Activated naive CD8-positive, alpha-beta T cell treated with anti-CD3 and anti-CD28 coated beads, Interleukin-2, amount 50 U/mL, for 24 hours (primary cell): ENCODE data around the gene RBM4B.
"Not testable (repeated sequence)": the region's sequence is repeated elsewhere in the genome, so short reads cannot be mapped to it uniquely, and the experiment has no call there.

Experiments
- ATAC-seq: fragments of 150-1000 bp; cut with Tn5 transposase; one replicate; pipeline ENCODE4 v1.10.0; 2021
- DNase-seq: peaks from one replicate; pipeline ENCODE4 v3.0.0; 2021
- H3K27ac Mint-ChIP-seq: one replicate; pipeline ENCODE4 v1.8.0; 2021; ENCODE audit warnings: mild to moderate bottlenecking, mixed read lengths
- H3K27me3 Mint-ChIP-seq: one replicate; pipeline ENCODE4 v1.8.0; 2021; ENCODE audit warnings: mixed read lengths
- H3K36me3 Mint-ChIP-seq: one replicate; pipeline ENCODE4 v1.8.0; 2021; ENCODE audit warnings: low read depth, mixed read lengths
- H3K4me1 Mint-ChIP-seq: one replicate; pipeline ENCODE4 v1.8.0; 2021; ENCODE audit warnings: mixed read lengths
- H3K4me3 Mint-ChIP-seq: one replicate; pipeline ENCODE4 v1.8.0; 2021; ENCODE audit warnings: mild to moderate bottlenecking, moderate library complexity, mixed read lengths
- H3K9me3 Mint-ChIP-seq: one replicate; pipeline ENCODE4 v1.8.0; 2021; ENCODE audit warnings: mixed read lengths

RBM4B gene

GRCh38 chr11:66677599-66678375 is at the start of gene RBM4B:
Gene RBM4B, minus strand, starts transcription at chr11:66677887. Its CDS starts 808 bp downstream, at chr11:66677079.
- H3K4me3 Mint-ChIP-seq = peak within 1 kb of the TSS; percentile 95
- H3K27ac Mint-ChIP-seq = peak within 1 kb of the TSS; percentile 96
- H3K36me3 Mint-ChIP-seq = peaks cover 15% of the 10 kb centered on the region
- no peaks in the 10 kb centered on the region for H3K9me3 Mint-ChIP-seq
- peaks cover 37% of the 10 kb centered on the region for H3K4me1 Mint-ChIP-seq
- ATAC-seq (peak; percentile 93), DNase-seq (peak; percentile 97)
- H3K27me3 Mint-ChIP-seq = no peaks in the 10 kb centered on the region

GRCh38 chr11:66725647-66726046 is 48.0 kb upstream of the RBM4B start:
- no peak overlapping the region for H3K27ac Mint-ChIP-seq
- H3K9me3 Mint-ChIP-seq = no peaks in the 10 kb centered on the region
- H3K4me3 Mint-ChIP-seq = no peak overlapping the region
- H3K27me3 Mint-ChIP-seq = peaks cover 56% of the 10 kb centered on the region
- ATAC-seq = no peak
- no peak for DNase-seq
- H3K4me1 Mint-ChIP-seq = peaks cover 14% of the 10 kb centered on the region
- H3K36me3 Mint-ChIP-seq = no peaks in the 10 kb centered on the region

DNA sequence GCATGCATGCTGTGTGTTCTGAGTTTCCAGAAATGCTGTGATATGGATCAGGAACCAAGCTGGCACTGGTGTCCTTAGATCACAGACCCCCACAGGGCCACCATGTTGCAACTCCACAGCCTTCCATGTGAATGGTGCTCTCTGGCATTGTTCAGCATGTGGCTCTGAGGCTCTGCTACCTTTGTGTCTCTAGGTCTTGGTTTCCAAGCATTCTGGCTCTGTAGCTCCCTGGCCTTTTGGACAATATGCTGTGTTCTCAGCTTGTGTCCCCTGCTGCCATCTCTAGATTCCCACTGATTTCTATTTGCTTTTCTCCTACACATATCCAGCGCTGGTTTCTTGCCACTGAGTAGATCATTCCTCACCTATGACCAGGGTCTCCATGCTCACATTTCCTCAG is 47.4 kb upstream of the RBM4B start:
- ATAC-seq = no peak
- no peaks in the 10 kb centered on the region for H3K9me3 Mint-ChIP-seq
- no peaks in the 10 kb centered on the region for H3K36me3 Mint-ChIP-seq
- H3K27me3 Mint-ChIP-seq = peaks cover 59% of the 10 kb centered on the region
- peaks cover 19% of the 10 kb centered on the region for H3K4me1 Mint-ChIP-seq
- DNase-seq = no peak
- no peak overlapping the region for H3K4me3 Mint-ChIP-seq
- no peak overlapping the region for H3K27ac Mint-ChIP-seq

DNA sequence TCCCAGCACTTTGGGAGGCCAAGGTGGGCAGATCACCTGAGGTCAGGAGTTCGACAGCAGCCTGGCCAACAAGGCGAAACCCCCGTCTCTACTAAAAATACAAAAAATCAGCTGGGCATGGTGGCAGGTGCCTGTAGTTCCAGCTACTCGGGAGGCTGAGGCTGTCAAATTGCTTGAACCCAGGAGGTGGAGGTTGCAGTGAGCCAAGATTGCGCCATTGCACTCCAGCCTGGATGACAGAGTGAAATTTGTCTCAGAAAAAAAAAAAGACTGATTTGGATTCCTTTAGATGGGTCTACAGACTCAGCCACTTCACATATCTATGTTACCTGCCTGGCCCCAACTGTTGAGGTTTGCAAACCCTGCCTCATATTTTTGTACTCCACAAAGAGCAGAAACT is 46.5 kb upstream of the RBM4B start:
- not testable (repeated sequence) for H3K4me3 Mint-ChIP-seq, ATAC-seq, H3K36me3 Mint-ChIP-seq, H3K9me3 Mint-ChIP-seq, H3K27ac Mint-ChIP-seq, DNase-seq
- peaks cover 21% of the 10 kb centered on the region for H3K4me1 Mint-ChIP-seq
- peaks cover 59% of the 10 kb centered on the region for H3K27me3 Mint-ChIP-seq

- Mint-ChIP-seq H3K4me3 (no peak overlapping the region), H3K9me3 (no peaks in the 10 kb centered on the region), H3K36me3 (no peaks in the 10 kb centered on the region), H3K4me1 (peaks cover 17% of the 10 kb centered on the region), H3K27me3 (peaks cover 55% of the 10 kb centered on the region), H3K27ac (no peak overlapping the region)
- ATAC-seq (no peak), DNase-seq (no peak)
Measured at GRCh38 chr11:66723693-66724092, 46.0 kb upstream of the RBM4B start.

GRCh38 chr11:66722745-66723651 is 45.3 kb upstream of the RBM4B start:
- ATAC-seq = no peak
- Mint-ChIP-seq H3K36me3 (no peaks in the 10 kb centered on the region), H3K27me3 (peaks cover 55% of the 10 kb centered on the region), H3K27ac (no peak overlapping the region), H3K4me3 (no peak overlapping the region), H3K9me3 (no peaks in the 10 kb centered on the region), H3K4me1 (peaks cover 15% of the 10 kb centered on the region)
- no peak for DNase-seq

- no peak overlapping the region for H3K4me3 Mint-ChIP-seq
- H3K36me3 Mint-ChIP-seq = no peaks in the 10 kb centered on the region
- no peaks in the 10 kb centered on the region for H3K9me3 Mint-ChIP-seq
- peaks cover 12% of the 10 kb centered on the region for H3K4me1 Mint-ChIP-seq
- ATAC-seq (no peak), DNase-seq (no peak)
- H3K27ac Mint-ChIP-seq = no peak overlapping the region
- H3K27me3 Mint-ChIP-seq = peaks cover 59% of the 10 kb centered on the region
Measured at GRCh38 chr11:66721939-66722338, 44.3 kb upstream of the RBM4B start.

DNA sequence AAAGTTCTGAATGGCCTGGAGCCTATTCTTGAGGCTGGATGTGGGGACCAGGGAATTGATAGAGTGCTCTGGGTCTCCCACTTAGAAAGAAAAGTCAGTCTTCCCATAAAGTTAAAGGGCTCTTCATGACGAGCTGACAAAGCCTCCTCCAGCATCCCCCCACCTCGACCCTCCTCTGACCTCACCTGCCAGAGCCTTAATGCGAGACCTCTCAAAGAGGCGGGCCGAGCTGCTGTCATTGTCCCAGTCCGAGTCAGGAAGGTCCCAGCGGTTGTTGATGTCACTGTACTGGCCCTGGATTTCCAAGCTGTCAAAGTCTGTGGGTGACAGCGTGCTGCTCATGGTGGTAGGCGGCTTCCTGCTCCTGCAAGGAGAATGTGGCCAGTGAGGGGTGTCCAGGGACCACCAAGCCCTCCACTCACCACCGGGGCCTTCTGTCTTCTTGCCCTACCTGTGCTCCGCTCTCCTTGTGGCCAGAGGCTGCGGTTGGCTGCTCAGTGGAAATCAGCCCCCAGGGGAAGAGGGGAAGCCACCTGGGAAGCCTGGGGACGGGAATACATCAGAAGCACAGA is 43.3 kb upstream of the RBM4B start:
- no peaks in the 10 kb centered on the region for H3K36me3 Mint-ChIP-seq
- H3K27ac Mint-ChIP-seq = no peak overlapping the region
- no peak for DNase-seq
- no peak for ATAC-seq
- H3K4me1 Mint-ChIP-seq = peaks cover 9% of the 10 kb centered on the region
- H3K9me3 Mint-ChIP-seq = no peaks in the 10 kb centered on the region
- H3K4me3 Mint-ChIP-seq = no peak overlapping the region
- peaks cover 50% of the 10 kb centered on the region for H3K27me3 Mint-ChIP-seq

- Mint-ChIP-seq H3K36me3 (no peaks in the 10 kb centered on the region), H3K9me3 (no peaks in the 10 kb centered on the region), H3K4me1 (peaks cover 9% of the 10 kb centered on the region), H3K4me3 (no peak overlapping the region), H3K27me3 (peaks cover 43% of the 10 kb centered on the region), H3K27ac (peak overlapping the region; percentile 11)
- DNase-seq (peak; percentile 67), ATAC-seq (peak; percentile 87)
Measured at GRCh38 chr11:66720223-66720898, 42.7 kb upstream of the RBM4B start.

DNA sequence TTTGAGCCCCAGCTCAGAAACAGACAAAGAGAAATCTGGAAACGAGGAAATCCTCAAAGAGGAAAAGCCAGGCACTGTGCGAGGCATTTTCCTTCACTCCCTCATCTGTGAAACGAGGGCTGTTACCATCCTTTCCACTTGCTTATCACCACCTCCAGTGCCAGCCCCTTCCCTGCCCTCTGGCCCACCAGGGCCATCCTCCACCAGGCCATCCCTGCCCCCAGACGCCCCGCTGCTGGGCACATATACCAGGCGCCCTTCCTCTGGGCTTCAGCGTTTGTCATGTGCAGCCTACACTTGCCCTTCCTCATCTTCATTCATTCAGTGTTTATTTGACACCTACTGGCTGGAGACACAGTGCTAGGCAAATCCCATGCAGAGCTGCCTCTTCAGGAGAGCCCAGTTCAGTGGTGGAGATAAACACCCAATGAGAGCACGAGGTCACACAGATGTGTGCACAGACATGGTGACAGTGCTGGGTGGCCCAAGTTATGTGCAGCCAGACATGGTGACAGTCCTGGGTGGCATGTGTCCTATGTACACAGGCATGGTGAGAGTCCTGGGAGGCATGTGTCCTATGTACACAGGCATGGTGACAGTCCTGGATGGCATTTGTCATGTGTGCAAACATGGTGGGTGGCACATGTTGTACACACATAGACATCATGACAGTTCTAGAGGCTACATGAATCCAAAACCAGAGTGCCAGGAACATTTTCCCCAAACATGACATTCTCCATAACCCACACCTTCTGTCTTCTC is 41.6 kb upstream of the RBM4B start:
- no peak for ATAC-seq
- peaks cover 9% of the 10 kb centered on the region for H3K4me1 Mint-ChIP-seq
- DNase-seq = no peak
- no peaks in the 10 kb centered on the region for H3K36me3 Mint-ChIP-seq
- no peak overlapping the region for H3K27ac Mint-ChIP-seq
- H3K27me3 Mint-ChIP-seq = peaks cover 36% of the 10 kb centered on the region
- no peak overlapping the region for H3K4me3 Mint-ChIP-seq
- no peaks in the 10 kb centered on the region for H3K9me3 Mint-ChIP-seq

DNA sequence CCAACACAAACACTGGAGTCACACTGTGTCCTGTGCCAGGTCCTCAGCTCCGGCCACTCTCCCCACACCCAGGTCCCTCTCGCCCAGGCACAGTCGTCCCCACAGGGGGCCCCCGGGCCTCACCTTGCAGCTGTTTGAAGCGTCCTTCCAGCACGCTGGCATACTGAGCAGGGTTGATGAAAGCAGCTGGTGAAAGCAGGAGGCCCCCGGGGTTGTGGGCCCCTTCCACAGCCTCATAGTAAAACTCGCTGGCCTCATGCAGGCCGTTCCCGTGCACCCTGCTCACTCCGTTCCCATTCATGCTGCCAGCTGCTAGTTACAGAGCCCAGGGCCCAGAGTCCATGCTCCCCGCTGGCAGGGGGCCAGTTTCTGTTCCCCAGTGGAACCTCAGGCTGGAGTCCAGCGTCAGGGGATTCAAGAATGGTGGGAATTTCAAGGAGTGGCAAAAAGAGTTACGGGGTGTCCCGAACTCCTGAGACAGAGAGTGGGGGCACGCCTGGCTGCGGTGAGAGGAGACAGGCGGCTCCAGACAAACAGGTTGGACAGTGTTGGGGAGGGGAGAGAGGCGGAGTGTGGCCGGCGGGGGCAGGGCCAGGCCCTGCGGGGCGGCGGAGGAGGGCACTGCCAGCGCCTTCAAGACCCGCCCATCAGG is 40.8 kb upstream of the RBM4B start:
- Mint-ChIP-seq H3K4me1 (peaks cover 9% of the 10 kb centered on the region), H3K36me3 (no peaks in the 10 kb centered on the region), H3K4me3 (no peak overlapping the region), H3K27ac (no peak overlapping the region), H3K27me3 (peaks cover 44% of the 10 kb centered on the region), H3K9me3 (no peaks in the 10 kb centered on the region)
- DNase-seq (no peak), ATAC-seq (no peak)

DNA sequence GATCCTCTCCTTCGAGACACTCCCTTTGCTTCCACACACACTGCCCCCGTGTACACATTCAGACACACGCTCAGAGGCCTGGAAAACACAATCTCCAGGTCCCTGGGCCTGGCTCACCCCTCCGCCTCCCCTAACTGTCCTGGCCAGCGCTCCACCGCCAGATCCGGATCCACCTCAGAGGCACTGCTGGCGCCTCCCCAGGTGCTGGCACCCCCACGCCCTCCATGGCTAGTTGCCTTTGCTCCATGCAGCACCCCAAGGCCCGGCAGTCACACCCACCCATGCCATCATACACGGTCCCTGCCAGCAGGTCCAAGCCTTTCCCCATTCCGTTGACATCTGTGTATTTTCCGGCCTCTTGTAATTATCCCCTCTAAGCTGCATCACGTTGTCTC is 40.2 kb upstream of the RBM4B start:
- Mint-ChIP-seq H3K4me3 (no peak overlapping the region), H3K9me3 (no peaks in the 10 kb centered on the region), H3K4me1 (peaks cover 9% of the 10 kb centered on the region), H3K27me3 (peaks cover 41% of the 10 kb centered on the region), H3K27ac (no peak overlapping the region), H3K36me3 (no peaks in the 10 kb centered on the region)
- ATAC-seq (no peak), DNase-seq (no peak)

DNA sequence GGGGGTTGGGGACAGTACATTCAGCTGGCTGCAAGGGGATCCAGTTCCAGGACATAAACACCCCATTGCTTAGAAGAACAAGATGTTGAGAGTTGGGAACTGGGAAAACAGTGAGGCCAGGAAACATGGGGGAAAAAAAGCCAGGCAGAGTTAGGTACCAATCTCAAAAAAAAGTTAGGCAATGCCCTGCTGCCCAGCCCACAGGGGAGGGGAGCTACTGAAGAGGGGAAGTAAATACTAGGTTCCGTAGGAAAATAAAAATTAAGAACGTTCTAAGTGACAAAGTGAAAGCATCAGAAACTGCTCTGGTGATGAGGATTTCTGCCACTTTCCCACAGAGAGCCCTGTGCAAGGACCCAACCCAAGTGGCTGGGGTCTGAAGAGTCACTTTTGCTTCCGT is 39.3 kb upstream of the RBM4B start:
- H3K9me3 Mint-ChIP-seq = no peaks in the 10 kb centered on the region
- peaks cover 40% of the 10 kb centered on the region for H3K27me3 Mint-ChIP-seq
- peaks cover 9% of the 10 kb centered on the region for H3K4me1 Mint-ChIP-seq
- no peaks in the 10 kb centered on the region for H3K36me3 Mint-ChIP-seq
- H3K27ac Mint-ChIP-seq = no peak overlapping the region
- DNase-seq (no peak), ATAC-seq (no peak)
- H3K4me3 Mint-ChIP-seq = no peak overlapping the region
